IMR-90 (cell line): ENCODE measurements around the gene VPS18. TPM values are rescaled to one million over a fixed set of nuclear protein-coding genes. Genes with fewer than 3 reads are reported as not detected.
A peak's percentile ranks its signal among the peaks of the same experiment; 100 is the strongest.

Source experiments
- ATAC-seq: fragments of 200-7000 bp; cut with Tn5 transposase; 2 replicates; pipeline ENCODE4 v1.9.1; 2020; ENCODE audit warnings: low read depth, mild to moderate bottlenecking, moderate library complexity
- BruUV-seq: library from RNA; stranded (reverse); fragments of 400-500 nt; replicated peaks from 2 replicates; lab custom pipeline; 2021; lab: Mats Ljungman, UMichigan
- CTCF ChIA-PET: fragments of 300-600 bp; formaldehyde crosslinking; extraction: SDS; loops from one replicate; lab custom pipeline; 2021; ENCODE audit warnings: antibody characterized with exemption; lab: Yijun Ruan, JAX
- POLR2A ChIA-PET: fragments of 300-600 bp; sonication (Branson Sonifier 250); formaldehyde crosslinking; loops from one replicate; lab custom pipeline; 2022; ENCODE audit warnings: antibody characterized with exemption; ENCODE audit not compliant: unreplicated experiment; lab: Charles Lee
- DNase-seq: peaks from one replicate; pipeline ENCODE4 v3.0.0; 2013
- H2AFZ ChIP-seq: replicated peaks from 2 replicates; pipeline ENCODE3; 2013; ENCODE audit warnings: low read length, mild to moderate bottlenecking; ENCODE audit not compliant: poor library complexity
- H2AK5ac ChIP-seq: 2 replicates; pipeline ENCODE4 v1.6.1; 2013; ENCODE audit warnings: low read depth, low read length, inconsistent platforms
- H2AK9ac ChIP-seq: replicated peaks from 2 replicates; pipeline ENCODE3; 2013; ENCODE audit warnings: mild to moderate bottlenecking, low read depth, low read length, moderate library complexity; ENCODE audit not compliant: poor library complexity
- H2BK120ac ChIP-seq: 2 replicates; pipeline ENCODE4 v1.6.1; 2013; ENCODE audit warnings: low read depth, low read length, inconsistent platforms
- H2BK15ac ChIP-seq: 3 replicates; pipeline ENCODE4 v1.6.1; 2013; ENCODE audit warnings: low read depth, low read length, inconsistent platforms
- H2BK20ac ChIP-seq: 2 replicates; pipeline ENCODE4 v1.6.1; 2013; ENCODE audit warnings: low read depth, mild to moderate bottlenecking, inconsistent platforms, low read length, moderate library complexity
- H2BK5ac ChIP-seq: 2 replicates; pipeline ENCODE4 v1.6.1; 2013; ENCODE audit warnings: mild to moderate bottlenecking, low read depth, low read length, inconsistent platforms; ENCODE audit not compliant: poor library complexity, severe bottlenecking
- H3K14ac ChIP-seq: replicated peaks from 2 replicates; pipeline ENCODE4 v1.6.1; 2013; ENCODE audit warnings: low read depth, low read length, inconsistent platforms
- H3K18ac ChIP-seq: 2 replicates; pipeline ENCODE4 v1.6.1; 2013; ENCODE audit warnings: low read depth, low read length, control low read depth
- H3K23ac ChIP-seq: 2 replicates; pipeline ENCODE4 v1.6.1; 2013; ENCODE audit warnings: low read depth, low read length, inconsistent platforms
- H3K27ac ChIP-seq: 2 replicates; pipeline ENCODE4 v1.5.1; 2013; ENCODE audit warnings: mild to moderate bottlenecking, control low read depth, low read length; ENCODE audit not compliant: insufficient read depth
- H3K27me3 ChIP-seq: 2 replicates; pipeline ENCODE4 v1.6.1; 2013; ENCODE audit warnings: low read length; ENCODE audit not compliant: control insufficient read depth, insufficient read depth
- H3K36me3 ChIP-seq: 2 replicates; pipeline ENCODE4 v1.6.1; 2013; ENCODE audit warnings: low read length, mixed read lengths; ENCODE audit not compliant: control insufficient read depth, insufficient read depth
- H3K4ac ChIP-seq: 2 replicates; pipeline ENCODE4 v1.6.1; 2013; ENCODE audit warnings: low read depth, low read length, inconsistent platforms
- H3K4me1 ChIP-seq: 2 replicates; pipeline ENCODE4 v1.6.1; 2013; ENCODE audit warnings: low read length, mixed read lengths; ENCODE audit not compliant: control insufficient read depth, insufficient read depth
- H3K4me2 ChIP-seq: 2 replicates; pipeline ENCODE4 v1.6.1; 2013; ENCODE audit warnings: low read depth, mild to moderate bottlenecking, control low read depth, low read length, moderate library complexity
- H3K4me3 ChIP-seq: 2 replicates; pipeline ENCODE4 v1.5.1; 2013; ENCODE audit warnings: low read depth, mild to moderate bottlenecking, control low read depth, low read length, moderate library complexity; ENCODE audit not compliant: insufficient read depth
- H3K56ac ChIP-seq: 2 replicates; pipeline ENCODE4 v1.6.1; 2013; ENCODE audit warnings: low read length, inconsistent platforms; ENCODE audit not compliant: insufficient read depth; ENCODE audit errors: extremely low read depth
- H3K79me1 ChIP-seq, 2 experiments: 2 replicates each; pipeline ENCODE4 v1.6.1; 2013; ENCODE audit warnings: low read length in 2 of 2, inconsistent platforms in 1 of 2, low read depth in 1 of 2
- H3K9ac ChIP-seq: 2 replicates; pipeline ENCODE4 v1.6.1; 2013; ENCODE audit warnings: low read depth, low read length, control low read depth
- H3K9me1 ChIP-seq: 2 replicates; pipeline ENCODE4 v1.6.1; 2013; ENCODE audit warnings: low read length, inconsistent platforms; ENCODE audit not compliant: insufficient read depth
- H3K9me3 ChIP-seq: 2 replicates; pipeline ENCODE4 v1.6.1; 2013; ENCODE audit warnings: low read length; ENCODE audit not compliant: control insufficient read depth, insufficient read depth
- H4K20me1 ChIP-seq: 2 replicates; pipeline ENCODE4 v1.6.1; 2013; ENCODE audit warnings: low read length, inconsistent platforms; ENCODE audit not compliant: insufficient read depth
- H4K5ac ChIP-seq: 2 replicates; pipeline ENCODE4 v1.6.1; 2013; ENCODE audit warnings: mild to moderate bottlenecking, low read depth, low read length, control low read depth
- H4K8ac ChIP-seq, 2 experiments: 2 replicates each; pipeline ENCODE4 v1.6.1; 2013; ENCODE audit warnings: low read depth in 2 of 2, low read length in 2 of 2, control low read depth in 1 of 2, inconsistent platforms in 1 of 2
- H4K91ac ChIP-seq: 2 replicates; pipeline ENCODE4 v1.6.1; 2013; ENCODE audit warnings: low read depth, low read length, inconsistent platforms; ENCODE audit not compliant: insufficient read depth
- BHLHE40 ChIP-seq: fragments of 150-350 bp; IDR thresholded peaks from 2 replicates; pipeline ENCODE4 v1.6.1; 2016; ENCODE audit warnings: mild to moderate bottlenecking, low read depth, low read length
- CEBPB ChIP-seq: IDR thresholded peaks from 2 replicates; pipeline ENCODE4 v1.6.1; 2012; ENCODE audit warnings: low read depth, low read length, improper control_type of control experiment
- CTCF ChIP-seq: conservative IDR thresholded peaks from 2 replicates; pipeline ENCODE4 v1.5.1; 2012; ENCODE audit warnings: mild to moderate bottlenecking, low read depth, low read length, improper control_type of control experiment
- ELK1 ChIP-seq: fragments of 150-350 bp; IDR thresholded peaks from 2 replicates; pipeline ENCODE4 v1.6.1; 2016; ENCODE audit warnings: low read depth, mild to moderate bottlenecking, low read length, moderate library complexity, borderline replicate concordance
- FOS ChIP-seq: fragments of 150-350 bp; IDR thresholded peaks from 2 replicates; pipeline ENCODE4 v1.6.1; 2016; ENCODE audit warnings: low read depth, low read length
- MAFK ChIP-seq: IDR thresholded peaks from 2 replicates; pipeline ENCODE4 v1.6.1; 2012; ENCODE audit warnings: low read depth, low read length, improper control_type of control experiment
- MAZ ChIP-seq: IDR thresholded peaks from 2 replicates; pipeline ENCODE4 v1.6.1; 2012; ENCODE audit warnings: low read depth, mild to moderate bottlenecking, low read length, improper control_type of control experiment, moderate library complexity, borderline replicate concordance
- MXI1 ChIP-seq: IDR thresholded peaks from 2 replicates; pipeline ENCODE4 v1.6.1; 2012; ENCODE audit warnings: low read depth, mild to moderate bottlenecking, low read length, moderate library complexity, borderline replicate concordance
- NFE2L2 ChIP-seq: fragments of 150-350 bp; IDR thresholded peaks from 2 replicates; pipeline ENCODE4 v1.6.1; 2016; ENCODE audit warnings: low read depth, mild to moderate bottlenecking, low read length
- RAD21 ChIP-seq: IDR thresholded peaks from 2 replicates; pipeline ENCODE4 v1.6.1; 2012; ENCODE audit warnings: low read length, improper control_type of control experiment
- RCOR1 ChIP-seq: IDR thresholded peaks from 2 replicates; pipeline ENCODE4 v1.6.1; 2012; ENCODE audit warnings: mild to moderate bottlenecking, low read length, improper control_type of control experiment; ENCODE audit not compliant: insufficient replicate concordance
- RFX5 ChIP-seq: IDR thresholded peaks from 2 replicates; pipeline ENCODE4 v1.8.0; 2012; ENCODE audit warnings: low read depth, mild to moderate bottlenecking, low read length, moderate library complexity
- SMC3 ChIP-seq: fragments of 150-350 bp; IDR thresholded peaks from 2 replicates; pipeline ENCODE4 v1.6.1; 2016; ENCODE audit warnings: low read depth, mild to moderate bottlenecking, antibody characterized with exemption, low read length, moderate library complexity
- USF2 ChIP-seq: fragments of 150-350 bp; IDR thresholded peaks from 2 replicates; pipeline ENCODE4 v1.6.1; 2017; ENCODE audit warnings: mild to moderate bottlenecking, antibody characterized with exemption, low read length, low read depth
- WGBS, 2 experiments: methylation state at CpG; one replicate each; pipeline versions ENCODE4 v1.1.5 to v1.1.7; 2013; ENCODE audit warnings: missing lambda C conversion rate in 2 of 2; ENCODE audit not compliant: insufficient read length in 1 of 2; ENCODE audit errors: extremely low coverage in 2 of 2; 5-methylcytosine and 5-hydroxymethylcytosine counted together
- dilution Hi-C: fragments of 300-500 bp; cut with HindIII; formaldehyde crosslinking; loops from one replicate; pipeline ENCODE4 v1.14.3; 2018; ENCODE audit warnings: low sequenced_read_pairs; ENCODE audit not compliant: unreplicated experiment
- in situ Hi-C: fragments of 300-500 bp; cut with MboI; formaldehyde crosslinking; loops from 3 replicates; pipeline ENCODE4 v1.14.3; 2019; ENCODE audit warnings: low sequenced_read_pairs, inconsistent platforms, mixed read lengths
- intact Hi-C: fragments of 100-400 bp; cut with micrococcal nuclease; formaldehyde crosslinking; loops from 2 replicates; pipeline ENCODE4 v1.10.0; 2022
- polyA plus RNA-seq, 3 experiments: library from polyadenylated mRNA; depleted of rRNA; stranded (reverse); fragments of >200 nt; gene quantifications; 2 replicates each; pipeline ENCODE4 v1.2.3, GENCODE V29; 2012; ENCODE audit warnings: low replicate concordance in 1 of 3
- total RNA-seq: library from RNA; depleted of rRNA; stranded (reverse); fragments of >200 nt; gene quantifications from 2 replicates; pipeline ENCODE4 v1.2.3, GENCODE V29; 2012

Gene VPS18
- total and polyA plus RNA-seq, 2 of the 4 experiments (the other 2 are of a cell fraction), result 19.3 to 32.3 TPM

GRCh38 chr15:40871749-40872617, 22.3 kb upstream of the VPS18 start:
- Histone ChIP-seq H4K20me1 (no peaks in the 10 kb centered on the region), H3K56ac (no peak overlapping the region), H3K14ac (no peak overlapping the region), H3K79me1 (no peaks in the 10 kb centered on the region), H3K18ac (no peak overlapping the region), H3K27ac (no peak overlapping the region), H2AFZ (peak overlapping the region; percentile 39), H3K36me3 (no peaks in the 10 kb centered on the region), H4K5ac (no peak overlapping the region), H3K23ac (no peak overlapping the region), H3K4me3 (no peak overlapping the region), H3K9me3 (no peaks in the 10 kb centered on the region), H3K4me1 (no peaks in the 10 kb centered on the region), H2AK9ac (no peak overlapping the region), H3K9me1 (no peaks in the 10 kb centered on the region), H4K91ac (no peak overlapping the region), H3K9ac (no peak overlapping the region), H2BK20ac (no peak overlapping the region), H2AK5ac (no peak overlapping the region), H2BK5ac (no peak overlapping the region), H2BK120ac (no peak overlapping the region), H2BK15ac (no peak overlapping the region), H3K27me3 (peaks cover 25% of the 10 kb centered on the region), H3K4ac (no peak overlapping the region), H4K8ac (no peak overlapping the region), H3K4me2 (no peak overlapping the region)
- ATAC-seq, result no peak
- in situ Hi-C loops, result no loop called here
- intact Hi-C loops, result no loop called here
- BruUV-seq, result no TSS peak
- WGBS, 2 experiments, result 77% methylated on average over 3 of the region's 13 CpGs; no CpG with 5 or more reads in 1 of the 2 experiments
- ChIA-PET POLR2A (no interaction called here), CTCF (interaction anchor here (1.1 to 2.3 kb wide), 2 partner anchors 13 to 22 kb away, joined by 3 to 5 read pairs; partner anchors contain the start of gene VPS18)
- no peak for DNase-seq
- dilution Hi-C loops, result no loop called here
- TF ChIP-seq ELK1 (no peak), BHLHE40 (no peak), CTCF (no peak), RCOR1 (no peak), CEBPB (no peak), MAFK (no peak), MAZ (no peak), FOS (no peak), RAD21 (no peak), RFX5 (no peak), MXI1 (no peak), SMC3 (no peak), NFE2L2 (no peak), USF2 (no peak)
